HEK293 (cell line): Measurements from ENCODE around the gene ACTA2.

Experiments
- MEIS1 ChIP-seq: sonication (generic); formaldehyde crosslinking; IDR thresholded peaks from 2 replicates; pipeline ENCODE4 v1.8.1; 2022; ENCODE audit warnings: missing genetic modification reagents, mild to moderate bottlenecking, borderline replicate concordance
- MYNN ChIP-seq: fragments of 450-650 bp; formaldehyde crosslinking; IDR thresholded peaks from 2 replicates; pipeline ENCODE4 v1.5.1; 2016; ENCODE audit warnings: missing biosample characterization, missing genetic modification characterization, borderline replicate concordance
- PRDM1 ChIP-seq: fragments of 450-650 bp; formaldehyde crosslinking; IDR thresholded peaks from 2 replicates; pipeline ENCODE4; 2016; ENCODE audit warnings: missing biosample characterization, missing genetic modification characterization
- TCF7L2 ChIP-seq: IDR thresholded peaks from 2 replicates; pipeline ENCODE4 v1.6.1; 2011; ENCODE audit warnings: low read depth, mild to moderate bottlenecking, inconsistent platforms, low read length, moderate library complexity, borderline replicate concordance
- ZBTB7A ChIP-seq: fragments of 450-650 bp; formaldehyde crosslinking; IDR thresholded peaks from 2 replicates; pipeline ENCODE4 v1.5.1; 2016; ENCODE audit warnings: low read depth, missing biosample characterization, missing genetic modification characterization
- ZNF184 ChIP-seq: fragments of 450-650 bp; IDR thresholded peaks from 2 replicates; pipeline ENCODE4 v1.5.1; 2018; ENCODE audit warnings: missing biosample characterization, mild to moderate bottlenecking, missing genetic modification characterization
- ZNF274 ChIP-seq, 2 experiments: fragments of 200-500 bp in 1 of 2; fragments of 450-650 bp in 1 of 2; sonication (Bioruptor generic) in 1 of 2; formaldehyde crosslinking in 1 of 2; IDR thresholded peaks; 2 replicates each; pipeline versions ENCODE4 v1.5.1 to v1.6.1; 2014 to 2016; ENCODE audit warnings: borderline replicate concordance in 1 of 2, inconsistent platforms in 1 of 2, low read length in 1 of 2, missing biosample characterization in 1 of 2, missing genetic modification characterization in 1 of 2
- ZNF610 ChIP-seq: fragments of 450-650 bp; formaldehyde crosslinking; IDR thresholded peaks from 2 replicates; pipeline ENCODE4 v1.5.1; 2016; ENCODE audit warnings: missing biosample characterization, missing genetic modification characterization, borderline replicate concordance
- TF ChIP-seq, protein P1 (sequence below): fragments of 450-650 bp; formaldehyde crosslinking; IDR thresholded peaks from 2 replicates; pipeline ENCODE4 v1.5.1; 2016; ENCODE audit warnings: missing biosample characterization, missing genetic modification characterization
- TF ChIP-seq, protein P2 (sequence below): fragments of 450-650 bp; formaldehyde crosslinking; IDR thresholded peaks from 2 replicates; pipeline ENCODE4 v1.5.1; 2017; ENCODE audit warnings: missing biosample characterization, missing genetic modification characterization

DNA sequence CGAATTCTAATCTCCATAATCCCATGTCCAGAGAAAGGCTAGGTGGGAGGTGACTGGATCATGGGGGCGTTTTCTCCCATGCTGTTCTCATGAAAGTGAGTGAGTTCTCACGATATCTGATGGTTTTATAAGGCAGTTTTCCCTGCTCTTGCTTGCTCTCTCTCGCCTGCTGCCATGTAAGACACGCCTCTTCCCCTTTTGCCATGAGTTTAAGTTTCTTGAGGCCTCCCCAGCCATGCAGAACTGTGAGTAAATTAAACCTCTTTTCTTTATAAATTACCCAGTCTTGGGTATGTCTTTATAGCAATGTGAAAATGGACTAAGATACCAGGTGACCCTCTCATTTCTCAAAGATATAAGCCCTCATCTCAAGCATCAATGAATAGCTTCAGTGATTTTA lies 1.1 kb upstream of the ACTA2 start:
- TF ChIP-seq, protein P1, sequence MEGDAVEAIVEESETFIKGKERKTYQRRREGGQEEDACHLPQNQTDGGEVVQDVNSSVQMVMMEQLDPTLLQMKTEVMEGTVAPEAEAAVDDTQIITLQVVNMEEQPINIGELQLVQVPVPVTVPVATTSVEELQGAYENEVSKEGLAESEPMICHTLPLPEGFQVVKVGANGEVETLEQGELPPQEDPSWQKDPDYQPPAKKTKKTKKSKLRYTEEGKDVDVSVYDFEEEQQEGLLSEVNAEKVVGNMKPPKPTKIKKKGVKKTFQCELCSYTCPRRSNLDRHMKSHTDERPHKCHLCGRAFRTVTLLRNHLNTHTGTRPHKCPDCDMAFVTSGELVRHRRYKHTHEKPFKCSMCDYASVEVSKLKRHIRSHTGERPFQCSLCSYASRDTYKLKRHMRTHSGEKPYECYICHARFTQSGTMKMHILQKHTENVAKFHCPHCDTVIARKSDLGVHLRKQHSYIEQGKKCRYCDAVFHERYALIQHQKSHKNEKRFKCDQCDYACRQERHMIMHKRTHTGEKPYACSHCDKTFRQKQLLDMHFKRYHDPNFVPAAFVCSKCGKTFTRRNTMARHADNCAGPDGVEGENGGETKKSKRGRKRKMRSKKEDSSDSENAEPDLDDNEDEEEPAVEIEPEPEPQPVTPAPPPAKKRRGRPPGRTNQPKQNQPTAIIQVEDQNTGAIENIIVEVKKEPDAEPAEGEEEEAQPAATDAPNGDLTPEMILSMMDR (tag by site-specific recombination): no peak
- no peak for TF ChIP-seq MYNN (tag by site-specific recombination)
- TF ChIP-seq ZNF274 (IDR thresholded peaks at IDR 0.05; ENCODE audit: low read length): no peak
- TF ChIP-seq ZNF274 (tag by site-specific recombination; IDR thresholded peaks at IDR 0.05; ENCODE audit: borderline replicate concordance): no peak
- TF ChIP-seq, protein P2, sequence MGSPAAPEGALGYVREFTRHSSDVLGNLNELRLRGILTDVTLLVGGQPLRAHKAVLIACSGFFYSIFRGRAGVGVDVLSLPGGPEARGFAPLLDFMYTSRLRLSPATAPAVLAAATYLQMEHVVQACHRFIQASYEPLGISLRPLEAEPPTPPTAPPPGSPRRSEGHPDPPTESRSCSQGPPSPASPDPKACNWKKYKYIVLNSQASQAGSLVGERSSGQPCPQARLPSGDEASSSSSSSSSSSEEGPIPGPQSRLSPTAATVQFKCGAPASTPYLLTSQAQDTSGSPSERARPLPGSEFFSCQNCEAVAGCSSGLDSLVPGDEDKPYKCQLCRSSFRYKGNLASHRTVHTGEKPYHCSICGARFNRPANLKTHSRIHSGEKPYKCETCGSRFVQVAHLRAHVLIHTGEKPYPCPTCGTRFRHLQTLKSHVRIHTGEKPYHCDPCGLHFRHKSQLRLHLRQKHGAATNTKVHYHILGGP (tag by site-specific recombination): no peak
- no peak for TF ChIP-seq ZNF610 (tag by site-specific recombination)
- no peak for TF ChIP-seq PRDM1 (tag by site-specific recombination)
- TF ChIP-seq ZNF184 (tag by site-specific recombination): no peak
- no peak for TF ChIP-seq TCF7L2
- TF ChIP-seq ZBTB7A (tag by site-specific recombination): no peak
- TF ChIP-seq MEIS1 (CRISPR knock-in tag): no peak
